EL (cell line): ENCODE data around the gene EPHB6.

Experiments
- DNase-seq: peaks from one replicate; pipeline ENCODE4 v3.0.0-alpha.2; 2016

Gene EPHB6

GRCh38 chr7:142865766-142866165, 10.9 kb downstream of the EPHB6 start:
- no peak for DNase-seq

- DNase-seq: peak; percentile 13
These were observed 11.7 kb downstream of the EPHB6 start for GRCh38 chr7:142866361-142867096.

DNA sequence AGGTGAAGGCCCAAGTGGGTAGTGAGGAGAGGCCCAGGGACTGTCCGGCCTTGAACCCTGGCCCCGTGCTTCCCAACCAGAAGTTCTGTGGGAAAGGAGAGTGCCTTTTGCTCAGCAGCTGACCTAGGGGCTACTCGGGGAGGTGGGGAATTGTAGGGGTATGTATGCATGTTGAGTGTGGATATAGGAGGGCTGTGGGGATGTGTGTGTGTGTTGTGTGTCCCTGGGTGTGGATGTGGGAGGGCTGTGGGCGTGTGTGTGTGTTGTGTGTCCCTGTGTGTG, 12.2 kb downstream of the EPHB6 start:
- no peak for DNase-seq

DNA sequence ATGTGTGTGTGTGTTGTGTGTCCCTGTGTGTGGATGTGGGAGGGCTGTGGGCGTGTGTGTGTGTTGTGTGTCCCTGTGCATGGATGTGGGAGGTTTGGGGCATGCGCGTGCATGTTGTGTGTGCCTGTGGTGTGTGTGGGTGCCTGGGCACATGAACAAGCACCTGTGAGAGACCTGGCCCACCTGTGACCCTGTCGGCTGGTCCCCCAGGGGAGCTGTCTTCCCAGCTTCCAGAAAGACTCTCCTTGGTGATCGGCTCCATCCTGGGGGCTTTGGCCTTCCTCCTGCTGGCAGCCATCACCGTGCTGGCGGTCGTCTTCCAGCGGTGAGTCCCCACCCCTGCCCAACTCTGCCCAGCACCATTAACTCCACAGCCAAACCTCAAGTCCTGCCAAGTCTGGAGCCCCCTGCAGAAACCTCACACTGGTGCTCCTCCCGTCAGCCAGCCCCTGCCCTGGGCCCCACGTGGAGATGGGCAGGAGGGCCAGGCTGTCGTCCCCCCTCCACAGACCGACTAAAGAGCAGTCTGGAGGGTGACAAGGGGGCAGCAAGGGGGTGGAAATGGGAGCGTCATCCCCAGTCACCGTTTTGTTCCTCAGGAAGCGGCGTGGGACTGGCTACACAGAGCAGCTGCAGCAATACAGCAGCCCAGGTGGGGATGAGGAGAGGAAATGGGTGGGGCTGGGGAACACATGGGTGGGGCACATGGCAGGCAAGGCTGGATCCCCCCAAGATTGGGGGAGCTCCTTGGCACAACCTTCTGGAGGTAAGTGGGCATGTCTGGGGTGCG, 12.7 kb downstream of the EPHB6 start:
- no peak for DNase-seq

DNA sequence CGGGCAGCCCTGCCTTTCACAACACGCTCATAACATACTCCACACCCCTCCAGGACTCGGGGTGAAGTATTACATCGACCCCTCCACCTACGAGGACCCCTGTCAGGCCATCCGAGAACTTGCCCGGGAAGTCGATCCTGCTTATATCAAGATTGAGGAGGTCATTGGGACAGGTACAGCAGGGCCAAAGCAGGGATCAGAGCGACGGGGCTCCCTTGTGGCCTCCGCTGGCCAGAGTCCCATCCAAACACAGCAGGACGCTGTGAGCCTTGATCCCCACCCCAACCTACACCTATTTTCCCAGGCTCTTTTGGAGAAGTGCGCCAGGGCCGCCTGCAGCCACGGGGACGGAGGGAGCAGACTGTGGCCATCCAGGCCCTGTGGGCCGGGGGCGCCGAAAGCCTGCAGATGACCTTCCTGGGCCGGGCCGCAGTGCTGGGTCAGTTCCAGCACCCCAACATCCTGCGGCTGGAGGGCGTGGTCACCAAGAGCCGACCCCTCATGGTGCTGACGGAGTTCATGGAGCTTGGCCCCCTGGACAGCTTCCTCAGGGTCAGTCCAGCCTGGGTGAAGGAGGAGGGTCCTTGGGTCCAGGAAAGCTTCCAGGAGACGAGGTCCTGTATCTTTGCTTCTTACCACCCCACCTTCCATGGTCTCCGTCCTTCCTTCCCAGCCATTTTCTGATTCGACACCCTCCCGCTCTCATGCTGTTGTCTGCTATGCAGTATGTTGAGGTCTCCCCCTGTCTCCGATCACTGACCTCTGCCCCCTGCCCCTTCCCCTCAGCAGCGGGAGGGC, 13.5 kb downstream of the EPHB6 start:
- no peak for DNase-seq

DNA sequence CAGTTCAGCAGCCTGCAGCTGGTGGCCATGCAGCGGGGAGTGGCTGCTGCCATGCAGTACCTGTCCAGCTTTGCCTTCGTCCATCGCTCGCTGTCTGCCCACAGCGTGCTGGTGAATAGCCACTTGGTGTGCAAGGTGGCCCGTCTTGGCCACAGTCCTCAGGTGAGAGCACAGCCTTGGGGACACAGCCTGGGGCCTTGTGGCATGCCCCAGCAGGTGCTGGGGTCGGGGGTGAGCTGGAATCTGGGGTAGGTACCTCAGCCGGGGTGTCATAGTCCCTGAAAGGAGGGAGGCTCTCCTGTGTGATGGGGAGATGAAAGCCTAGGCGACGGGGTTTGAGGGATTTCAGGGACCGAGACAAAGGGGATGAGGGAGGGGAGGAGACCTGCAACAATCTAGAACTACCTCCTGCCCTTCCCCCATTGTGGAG, 14.1 kb downstream of the EPHB6 start:
- no peak for DNase-seq

- DNase-seq: no peak
These were observed 14.6 kb downstream of the EPHB6 start for GRCh38 chr7:142869434-142869833.

- no peak for DNase-seq
These were observed 15.3 kb downstream of the EPHB6 start for GRCh38 chr7:142870147-142870559.

DNA sequence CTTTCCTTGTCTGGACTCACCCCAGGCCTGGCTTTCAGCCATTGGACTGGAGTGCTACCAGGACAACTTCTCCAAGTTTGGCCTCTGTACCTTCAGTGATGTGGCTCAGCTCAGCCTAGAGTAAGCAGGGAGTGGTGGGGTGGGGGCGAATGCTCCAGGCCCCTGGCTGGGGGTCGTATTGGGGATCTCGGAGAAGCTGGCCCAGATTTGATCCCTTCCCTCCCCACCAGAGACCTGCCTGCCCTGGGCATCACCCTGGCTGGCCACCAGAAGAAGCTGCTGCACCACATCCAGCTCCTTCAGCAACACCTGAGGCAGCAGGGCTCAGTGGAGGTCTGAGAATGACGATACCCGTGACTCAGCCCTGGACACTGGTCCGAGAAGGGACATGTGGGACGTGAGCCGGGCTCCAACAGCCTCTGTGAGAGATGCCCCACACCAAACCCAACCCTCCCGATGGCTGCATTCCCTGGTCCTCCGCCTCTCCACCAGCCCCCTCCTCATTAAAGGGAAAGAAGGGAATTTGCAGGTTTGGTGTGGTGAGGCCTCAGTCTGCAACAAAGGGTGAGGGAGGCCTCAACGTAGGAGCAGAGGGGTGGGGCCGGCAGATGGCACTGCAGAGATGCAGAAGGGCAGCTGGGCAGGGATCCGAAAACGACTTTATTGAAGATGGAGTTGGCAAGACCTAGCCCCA, 15.8 kb downstream of the EPHB6 start:
- DNase-seq: no peak

GRCh38 chr7:142871260-142872105, 16.6 kb downstream of the EPHB6 start:
- no peak for DNase-seq

DNA sequence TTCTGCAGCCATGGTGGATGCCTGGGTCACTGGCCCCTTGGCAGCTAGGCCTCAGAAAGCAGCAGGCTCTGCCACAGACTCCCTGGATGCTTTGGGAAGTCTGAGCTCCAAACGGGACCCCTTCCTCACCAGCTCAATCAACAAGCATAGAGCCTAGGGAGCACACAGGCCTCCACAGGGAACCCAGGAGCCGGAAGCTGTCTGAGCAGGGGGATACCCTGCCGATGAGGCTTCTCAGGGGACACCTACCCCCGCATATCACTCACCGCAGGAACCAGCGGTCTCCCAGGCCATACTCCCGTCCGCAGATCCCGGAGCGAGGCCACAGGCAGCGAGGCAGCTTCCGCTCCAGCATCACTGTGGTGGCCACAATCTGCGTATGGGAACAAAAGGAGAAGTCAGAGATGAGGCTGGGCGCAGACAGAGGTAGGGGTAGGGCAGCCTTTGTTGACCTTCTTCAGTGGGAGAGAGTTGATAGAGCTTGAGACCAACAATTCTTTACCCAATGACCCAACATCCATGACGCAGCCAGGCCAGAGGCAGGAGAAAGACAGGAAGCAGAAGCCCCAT, 17.3 kb downstream of the EPHB6 start:
- DNase-seq: no peak

DNA sequence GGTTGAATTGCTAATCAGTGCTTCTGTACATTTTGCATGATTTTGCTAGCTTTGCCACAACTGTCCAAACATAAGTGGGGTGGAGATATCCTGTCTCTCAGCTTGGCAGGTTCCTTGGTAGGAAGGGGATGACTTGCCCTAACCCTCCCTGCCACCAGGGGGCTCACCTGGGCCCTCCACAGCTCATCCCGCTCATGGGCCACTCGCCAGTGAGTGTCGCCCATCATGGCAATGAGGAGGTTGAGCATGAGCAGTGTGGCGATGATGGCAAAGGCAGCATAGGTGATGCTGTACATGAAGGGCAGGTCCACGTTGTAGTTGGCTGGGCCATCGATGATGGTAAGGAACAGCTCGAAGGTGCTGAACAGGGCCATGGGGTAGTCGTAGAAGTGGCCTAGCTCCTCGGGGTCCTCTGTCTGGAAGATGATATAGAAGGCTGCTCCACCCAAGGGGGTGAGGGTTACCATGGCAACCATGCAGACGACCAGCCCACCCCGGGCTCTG, 18.5 kb downstream of the EPHB6 start:
- peak; percentile 7 for DNase-seq

DNA sequence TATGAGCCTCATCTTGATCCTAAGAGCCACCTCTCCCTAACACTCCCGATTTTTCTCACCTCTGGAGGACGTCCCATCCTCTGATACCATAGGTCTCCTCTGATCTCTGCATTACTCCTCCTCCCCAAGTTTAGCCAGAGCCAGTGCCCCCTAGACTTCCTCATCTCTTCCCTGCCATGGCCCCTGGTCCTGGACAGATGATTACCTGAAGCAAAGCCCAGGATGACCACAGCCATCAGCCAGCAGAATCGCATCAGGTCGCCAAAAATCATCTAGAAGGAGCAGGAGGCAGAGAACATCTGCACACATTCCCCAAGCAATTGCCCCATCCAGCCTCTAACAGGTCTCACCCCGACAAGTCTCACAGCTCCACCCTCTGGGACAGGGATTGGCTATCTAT, 19.0 kb downstream of the EPHB6 start:
- no peak for DNase-seq

- DNase-seq: no peak
These were observed 19.5 kb downstream of the EPHB6 start for GRCh38 chr7:142874409-142874808.

DNA sequence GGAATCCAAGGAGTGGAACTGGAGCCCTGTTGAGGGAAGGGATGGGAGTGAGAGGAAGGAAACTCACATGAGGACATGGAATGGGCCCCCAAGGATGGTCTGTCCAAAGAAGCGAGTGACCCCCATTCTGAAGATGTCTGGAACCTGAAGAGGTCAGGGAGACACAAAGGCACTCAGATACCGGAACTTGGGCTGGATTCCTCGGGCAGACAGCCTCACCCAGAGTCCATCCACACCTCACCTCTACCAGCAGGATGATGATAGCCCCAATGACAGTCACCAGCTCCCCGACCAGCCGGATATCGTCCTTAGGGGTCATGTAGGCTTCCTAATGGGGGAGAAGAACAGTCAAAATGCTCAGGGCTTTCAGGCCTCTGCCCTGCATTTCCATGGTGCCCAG, 20.0 kb downstream of the EPHB6 start:
- no peak for DNase-seq

DNA sequence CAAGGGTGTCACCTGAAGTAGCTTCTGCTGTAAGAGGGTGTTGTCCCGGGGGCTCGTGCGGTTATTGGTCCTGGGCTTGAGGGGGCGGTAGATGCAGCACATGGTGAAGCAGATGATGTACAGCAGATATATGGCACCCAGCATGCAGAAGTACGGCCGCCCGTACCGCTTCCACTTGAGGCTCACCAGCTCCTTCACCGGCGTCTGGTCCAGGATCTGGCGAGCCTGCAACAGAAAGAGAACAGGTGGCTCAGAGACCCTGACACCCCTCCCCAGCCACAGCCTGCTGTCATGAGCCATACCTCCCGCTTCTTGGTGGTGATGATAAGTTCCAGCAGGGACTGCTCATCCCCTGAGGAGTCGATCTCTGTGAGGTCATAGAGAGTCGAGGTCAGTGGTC, 20.6 kb downstream of the EPHB6 start:
- no peak for DNase-seq

DNA sequence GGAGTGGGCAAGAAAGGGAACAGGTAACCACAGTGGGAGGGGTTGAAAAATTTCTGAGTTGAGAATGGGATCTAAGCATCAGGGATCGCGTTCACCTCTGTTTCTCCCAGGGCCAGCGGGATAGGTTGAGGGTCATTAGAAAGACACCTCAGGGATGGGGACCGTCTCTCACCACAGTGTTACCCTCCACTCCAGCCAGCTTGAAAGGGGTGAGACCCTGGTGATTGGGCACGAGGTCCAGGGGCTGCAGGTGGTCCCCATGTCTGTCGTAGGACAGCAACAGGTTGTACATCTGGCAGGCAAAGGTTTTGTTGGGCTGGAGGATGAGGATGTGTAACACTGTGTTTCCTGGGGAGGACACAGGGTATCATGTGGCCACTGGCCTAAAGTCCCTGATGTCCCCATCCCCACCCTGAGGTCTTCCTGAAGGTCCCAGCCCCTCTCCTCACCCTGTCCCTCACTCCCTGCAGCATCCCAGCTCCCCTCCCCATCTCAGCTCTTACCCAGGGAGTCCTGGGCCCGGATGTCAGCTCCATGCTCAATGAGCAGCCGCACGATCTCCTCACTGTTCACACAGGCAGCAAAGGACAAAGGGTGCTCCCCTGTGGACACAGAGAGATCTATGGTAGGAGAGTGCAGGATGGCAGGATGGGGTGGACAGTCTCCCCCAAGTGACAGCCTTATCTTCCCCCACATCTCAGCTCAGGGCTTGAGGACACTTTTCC, 21.5 kb downstream of the EPHB6 start:
- DNase-seq: no peak

- DNase-seq: no peak
These were observed 22.4 kb downstream of the EPHB6 start for GRCh38 chr7:142876991-142877910.

- no peak for DNase-seq
These were observed 23.4 kb downstream of the EPHB6 start for GRCh38 chr7:142878315-142878714.

DNA sequence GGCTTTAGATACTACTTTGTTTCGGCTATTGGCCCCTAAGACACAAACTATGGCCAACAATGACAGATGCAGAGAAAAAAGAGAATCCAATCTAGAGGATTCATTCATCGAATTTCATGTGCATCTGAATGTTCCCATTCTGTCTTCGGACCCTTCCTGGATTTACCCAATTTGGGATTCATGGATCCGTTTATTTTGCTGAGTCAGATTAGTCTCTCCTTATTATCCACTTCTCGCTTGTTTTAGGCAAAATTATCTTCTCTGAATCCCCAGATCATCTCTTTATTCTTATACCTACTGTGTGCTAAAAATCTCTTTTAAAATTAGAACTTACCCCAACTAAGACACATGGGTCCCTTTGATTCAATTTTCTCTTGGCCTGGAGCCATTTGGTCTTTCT, 24.2 kb downstream of the EPHB6 start:
- DNase-seq: no peak
